ENCODE measurements around the gene CHMP6. TPM values are rescaled to one million over a fixed set of nuclear protein-coding genes. Genes with fewer than 3 reads are reported as not detected.

CHMP6 gene
- total RNA-seq, 2 experiments from 2014 or later: 7.9 to 23.8 TPM

DNA sequence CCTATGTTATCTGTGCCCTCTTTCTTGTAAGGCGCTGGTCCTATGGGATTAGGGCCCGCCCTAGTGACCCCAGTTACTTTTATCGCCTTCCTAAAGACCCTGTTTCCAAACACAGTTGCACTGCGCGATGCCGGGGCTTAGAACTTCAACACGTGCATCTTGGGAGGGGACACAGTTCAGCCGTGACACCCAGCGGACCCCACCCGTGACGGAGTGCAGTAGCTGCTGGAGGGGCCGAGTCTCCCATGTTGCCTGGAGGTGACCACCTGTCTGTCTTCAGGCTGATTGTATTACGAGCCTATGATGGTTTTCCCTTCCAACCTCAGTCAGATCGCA, 52.8 kb downstream of the CHMP6 start:
- intact Hi-C loops (cut with micrococcal nuclease; ENCODE audit: unreplicated experiment): loop anchor here (5.0 kb wide), 1 partner anchor 58 kb away; no protein-coding TSS in a partner anchor
- H3K4me3 ChIP-seq (ENCODE audit: low read depth, low read length, poor library complexity, severe bottlenecking): no peak overlapping the region
- no peak overlapping the region for H3K27ac ChIP-seq (ENCODE audit: low read depth, low read length, poor library complexity, severe bottlenecking)
- no peaks in the 10 kb centered on the region for H3K9me2 ChIP-seq (ENCODE audit: insufficient read depth, low read length)
- CTCF ChIA-PET (ENCODE audit: unreplicated experiment): no interaction called here
- no peak overlapping the region for H3K4me2 ChIP-seq (ENCODE audit: low read length)
- no peak for TF ChIP-seq EZH2phosphoT487 (IDR thresholded peaks at IDR 0.05; ENCODE audit: borderline replicate concordance, low read depth, low read length)
- no peak for TF ChIP-seq CTCF (conservative IDR thresholded peaks at IDR 0.05; ENCODE audit: low read length)
- H3K36me3 ChIP-seq (ENCODE audit: insufficient read depth, low read length): no peaks in the 10 kb centered on the region
- BruUV-seq (replicated peaks): no TSS peak
- H2AFZ ChIP-seq (ENCODE audit: low read length): no peak overlapping the region
- H3K79me2 ChIP-seq (ENCODE audit: insufficient read depth, low read depth, low read length): no peaks in the 10 kb centered on the region
- no peaks in the 10 kb centered on the region for H4K20me1 ChIP-seq (ENCODE audit: insufficient read depth, low read length)
- no peaks in the 10 kb centered on the region for H3K4me1 ChIP-seq (ENCODE audit: insufficient read depth, low read length, poor library complexity, severe bottlenecking)
- POLR2A ChIA-PET: no interaction called here
- DNase-seq (ENCODE audit: low spot score): no peak
- no peaks in the 10 kb centered on the region for H3K9me3 ChIP-seq (ENCODE audit: low read length)

- ChIA-PET POLR2A (no interaction called here), CTCF (ENCODE audit: unreplicated experiment) (no interaction called here)
- Histone ChIP-seq H2AFZ (ENCODE audit: low read length) (no peak overlapping the region), H3K9me3 (ENCODE audit: low read length) (no peaks in the 10 kb centered on the region), H3K27ac (ENCODE audit: low read depth, low read length, poor library complexity, severe bottlenecking) (no peak overlapping the region), H3K79me2 (ENCODE audit: insufficient read depth, low read depth, low read length) (no peaks in the 10 kb centered on the region), H3K4me3 (ENCODE audit: low read depth, low read length, poor library complexity, severe bottlenecking) (no peak overlapping the region), H3K4me2 (ENCODE audit: low read length) (no peak overlapping the region), H3K4me1 (ENCODE audit: insufficient read depth, low read length, poor library complexity, severe bottlenecking) (no peaks in the 10 kb centered on the region), H3K9me2 (ENCODE audit: insufficient read depth, low read length) (no peaks in the 10 kb centered on the region), H3K36me3 (ENCODE audit: insufficient read depth, low read length) (no peaks in the 10 kb centered on the region), H4K20me1 (ENCODE audit: insufficient read depth, low read length) (no peaks in the 10 kb centered on the region)
- BruUV-seq (replicated peaks): no TSS peak
- no peak for DNase-seq (ENCODE audit: low spot score)
- no peak for TF ChIP-seq EZH2phosphoT487 (IDR thresholded peaks at IDR 0.05; ENCODE audit: borderline replicate concordance, low read depth, low read length)
- TF ChIP-seq CTCF (conservative IDR thresholded peaks at IDR 0.05; ENCODE audit: low read length): no peak
- intact Hi-C loops (cut with micrococcal nuclease; ENCODE audit: unreplicated experiment): loop anchor here (5.0 kb wide), 1 partner anchor 57 kb away; no protein-coding TSS in a partner anchor
Measured at GRCh38 chr17:81044764-81045589, 53.3 kb downstream of the CHMP6 start.

GRCh38 chr17:81045590-81046095, 54.0 kb downstream of the CHMP6 start:
- H3K79me2 ChIP-seq (ENCODE audit: insufficient read depth, low read depth, low read length): no peaks in the 10 kb centered on the region
- ChIA-PET POLR2A (no interaction called here), CTCF (ENCODE audit: unreplicated experiment) (interaction anchor here (0.6 kb wide), 1 partner anchor 10 kb away, joined by 3 read pairs; no protein-coding TSS in a partner anchor)
- H3K9me2 ChIP-seq (ENCODE audit: insufficient read depth, low read length): no peaks in the 10 kb centered on the region
- H3K4me3 ChIP-seq (ENCODE audit: low read depth, low read length, poor library complexity, severe bottlenecking): no peak overlapping the region
- no peaks in the 10 kb centered on the region for H3K9me3 ChIP-seq (ENCODE audit: low read length)
- BruUV-seq (replicated peaks): no TSS peak
- no peak overlapping the region for H2AFZ ChIP-seq (ENCODE audit: low read length)
- no peaks in the 10 kb centered on the region for H4K20me1 ChIP-seq (ENCODE audit: insufficient read depth, low read length)
- no peak overlapping the region for H3K27ac ChIP-seq (ENCODE audit: low read depth, low read length, poor library complexity, severe bottlenecking)
- intact Hi-C loops (cut with micrococcal nuclease; ENCODE audit: unreplicated experiment): no loop called here
- H3K4me2 ChIP-seq (ENCODE audit: low read length): no peak overlapping the region
- TF ChIP-seq EZH2phosphoT487 (IDR thresholded peaks at IDR 0.05; ENCODE audit: borderline replicate concordance, low read depth, low read length): no peak
- no peak for TF ChIP-seq CTCF (conservative IDR thresholded peaks at IDR 0.05; ENCODE audit: low read length)
- no peaks in the 10 kb centered on the region for H3K36me3 ChIP-seq (ENCODE audit: insufficient read depth, low read length)
- no peak for DNase-seq (ENCODE audit: low spot score)
- H3K4me1 ChIP-seq (ENCODE audit: insufficient read depth, low read length, poor library complexity, severe bottlenecking): no peaks in the 10 kb centered on the region

All from OCI-LY7 (cell line).